Endothelial cell of umbilical vein (primary cell): ENCODE measurements around the gene SSRP1. TPM values are rescaled to one million over a fixed set of nuclear protein-coding genes. Genes with fewer than 3 reads are reported as not detected.

Source experiments
- BruUV-seq: library from RNA; stranded (reverse); fragments of 400-500 nt; replicated peaks from 2 replicates; lab custom pipeline; 2021; lab: Mats Ljungman, UMichigan
- CTCF ChIA-PET: fragments of 300-600, 350-600 bp; sonication (Branson Sonifier 250); formaldehyde crosslinking; loops from one replicate; lab custom pipeline; 2021; ENCODE audit warnings: antibody characterized with exemption, inconsistent platforms; lab: Charles Lee
- POLR2A ChIA-PET: fragments of 300-600, 350-600 bp; sonication (Branson Sonifier 250); formaldehyde crosslinking; loops from one replicate; lab custom pipeline; 2021; ENCODE audit warnings: antibody characterized with exemption, inconsistent platforms; lab: Charles Lee
- DNase-seq: peaks from one replicate; pipeline ENCODE4 v3.0.0-alpha.2; 2011; ENCODE audit warnings: low read depth, low spot score
- FAIRE-seq: peaks from 2 replicates; lab custom pipeline; 2011; peaks lifted over from hg19 to GRCh38; lab: Jason Lieb, UNC
- H2AFZ ChIP-seq: 2 replicates; pipeline ENCODE4 v1.6.0; 2012; ENCODE audit warnings: low read depth, low read length, control low read depth, inconsistent platforms
- H3K27ac ChIP-seq: 2 replicates; pipeline ENCODE4 v1.5.1; 2011; ENCODE audit warnings: low read depth, mild to moderate bottlenecking, control low read depth, low read length, moderate library complexity; ENCODE audit not compliant: insufficient read depth
- H3K27me3 ChIP-seq, 2 experiments: 2 replicates each; pipeline versions ENCODE4 v1.6.0 to v1.6.1; 2011; ENCODE audit warnings: low read length in 2 of 2, mixed read lengths in 1 of 2; ENCODE audit not compliant: control insufficient read depth in 2 of 2, insufficient read depth in 2 of 2
- H3K36me3 ChIP-seq, 2 experiments: 2 replicates in 1 of 2; 3 replicates in 1 of 2; pipeline ENCODE4 v1.5.1; 2011; ENCODE audit warnings: low read length in 2 of 2, mild to moderate bottlenecking in 1 of 2, moderate library complexity in 1 of 2; ENCODE audit not compliant: control insufficient read depth in 2 of 2, insufficient read depth in 2 of 2; ENCODE audit errors: extremely low read depth in 1 of 2
- H3K4me1 ChIP-seq: 3 replicates; pipeline ENCODE4 v1.5.1; 2011; ENCODE audit warnings: mild to moderate bottlenecking, low read length; ENCODE audit not compliant: control insufficient read depth, insufficient read depth; ENCODE audit errors: extremely low read depth
- H3K4me2 ChIP-seq: 2 replicates; pipeline ENCODE4 v1.6.1; 2011; ENCODE audit warnings: low read length, control low read depth, mixed read lengths; ENCODE audit not compliant: insufficient read depth
- H3K4me3 ChIP-seq, 3 experiments: fragments of 200-600 bp in 1 of 3; sonication (generic), shearing (Covaris generic) in 1 of 3; replicated peaks in 1 of 3; 2 replicates each; pipeline ENCODE4 v1.5.1; 2011 to 2016; ENCODE audit warnings: control low read depth in 3 of 3, low read length in 3 of 3, mild to moderate bottlenecking in 2 of 3, inconsistent platforms in 1 of 3, low read depth in 1 of 3, moderate library complexity in 1 of 3; ENCODE audit not compliant: insufficient read depth in 1 of 3
- H3K79me2 ChIP-seq: 2 replicates; pipeline ENCODE4 v1.6.0; 2012; ENCODE audit warnings: low read length, inconsistent platforms; ENCODE audit not compliant: control insufficient read depth, insufficient read depth
- H3K9ac ChIP-seq: replicated peaks from 2 replicates; pipeline ENCODE3; 2011; ENCODE audit warnings: low read length, control low read depth; ENCODE audit not compliant: insufficient read depth; ENCODE audit errors: extremely low read depth
- H3K9me1 ChIP-seq: replicated peaks from 3 replicates; pipeline ENCODE4 v1.6.0; 2011; ENCODE audit warnings: mild to moderate bottlenecking, low read length; ENCODE audit not compliant: control insufficient read depth, insufficient read depth; ENCODE audit errors: extremely low read depth
- H3K9me3 ChIP-seq: replicated peaks from 2 replicates; pipeline ENCODE4 v1.5.1; 2012; ENCODE audit warnings: low read length, inconsistent platforms; ENCODE audit not compliant: control insufficient read depth, insufficient read depth
- H4K20me1 ChIP-seq: replicated peaks from 2 replicates; pipeline ENCODE3; 2011; ENCODE audit warnings: mild to moderate bottlenecking, low read length; ENCODE audit not compliant: control insufficient read depth, insufficient read depth; ENCODE audit errors: extremely low read depth
- FOS ChIP-seq: IDR thresholded peaks from 2 replicates; pipeline ENCODE4 v1.6.1; 2011; ENCODE audit warnings: mild to moderate bottlenecking, low read length, moderate library complexity, borderline replicate concordance; ENCODE audit not compliant: insufficient read depth
- GATA2 ChIP-seq: IDR thresholded peaks from 2 replicates; pipeline ENCODE4 v1.7.0; 2011; ENCODE audit warnings: low read depth, mild to moderate bottlenecking, moderate library complexity, mixed read lengths, low read length; ENCODE audit not compliant: insufficient read length, insufficient read depth
- JUN ChIP-seq: IDR thresholded peaks from 2 replicates; pipeline ENCODE4 v1.6.1; 2011; ENCODE audit warnings: borderline replicate concordance, low read depth; ENCODE audit not compliant: insufficient read length, insufficient read depth
- MYC ChIP-seq: IDR thresholded peaks from one replicate; pipeline ENCODE4 v1.6.1; 2011; ENCODE audit warnings: mild to moderate bottlenecking, low read depth, low read length
- POLR2A ChIP-seq: IDR thresholded peaks from 2 replicates; pipeline ENCODE4 v1.6.1; 2012; ENCODE audit warnings: low read depth, mild to moderate bottlenecking, control low read depth, low read length
- POLR2AphosphoS5 ChIP-seq: IDR thresholded peaks from 2 replicates; pipeline ENCODE4 v1.6.1; 2012; ENCODE audit warnings: low read depth, mild to moderate bottlenecking, control low read depth, low read length, moderate library complexity; ENCODE audit not compliant: insufficient read depth
- dilution Hi-C: fragments of 300-500 bp; cut with MboI; formaldehyde crosslinking; loops from one replicate; pipeline ENCODE4 v1.15.0; 2019; ENCODE audit warnings: low sequenced_read_pairs; ENCODE audit not compliant: extremely low pct_ligation_motif_present
- intact Hi-C: fragments of 100-400 bp; cut with micrococcal nuclease; formaldehyde crosslinking; loops from one replicate; pipeline ENCODE4 v1.10.0; 2022
- polyA plus RNA-seq, 4 experiments: library from polyadenylated mRNA; depleted of rRNA in 3 of 4; stranded (reverse) in 3 of 4; unstranded in 1 of 4; fragments of >200 nt; gene quantifications; 2 replicates each; pipeline versions ENCODE4 v1.2.1 to v1.2.3, GENCODE V29; 2011 to 2012; ENCODE audit warnings: missing spikeins in 1 of 4
- total RNA-seq: library from RNA; stranded (reverse); gene quantifications from 2 replicates; pipeline ENCODE4 v1.2.3, GENCODE V29; 2021
- TF ChIP-seq, protein P1 (sequence below): IDR thresholded peaks from 2 replicates; pipeline ENCODE4 v1.6.1; 2011; ENCODE audit not compliant: insufficient read depth, insufficient read length
- TF ChIP-seq, protein P2 (sequence below), 2 donors: IDR thresholded peaks; 1 replicate in 1 of 2; 2 replicates in 1 of 2; pipeline ENCODE4 v1.5.1; 2011; ENCODE audit warnings: low read length in 2 of 2, mild to moderate bottlenecking in 2 of 2, moderate library complexity in 2 of 2, control low read depth in 1 of 2, inconsistent platforms in 1 of 2, low read depth in 1 of 2; ENCODE audit not compliant: insufficient read depth in 1 of 2; ENCODE audit errors: extremely low read depth in 1 of 2

The SSRP1 gene
- total and polyA plus RNA-seq, 2 donors (not counting 3 experiments of a cell fraction or from before 2014, with no cell fraction given) = 130 to 146 TPM

DNA sequence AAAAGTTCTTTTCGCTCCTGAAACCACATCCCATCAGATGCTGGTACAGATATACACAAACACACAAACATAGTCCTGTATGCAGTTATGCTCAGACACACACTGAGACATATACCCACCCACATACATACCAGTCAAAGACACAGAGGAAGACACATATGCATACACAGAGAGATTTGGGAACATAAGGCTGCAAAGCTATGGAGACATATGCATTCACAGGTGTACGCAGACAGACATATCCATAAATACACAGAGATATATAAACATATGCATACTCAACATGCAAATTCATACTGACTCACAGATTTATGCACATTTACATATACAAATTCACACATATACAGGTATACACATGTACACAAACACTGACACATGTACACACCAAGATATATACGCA lies 39.3 kb upstream of the SSRP1 start:
- FAIRE-seq (no peak), DNase-seq (no peak)
- no peak overlapping the region for H3K27ac ChIP-seq
- no peaks in the 10 kb centered on the region for H3K4me1 ChIP-seq
- ChIA-PET CTCF (no interaction called here), POLR2A (no interaction called here)
- no peaks in the 10 kb centered on the region for H3K79me2 ChIP-seq
- dilution Hi-C loops (no loop called here), intact Hi-C loops (no loop called here)
- H3K27me3 ChIP-seq = no peaks in the 10 kb centered on the region
- H3K9me3 ChIP-seq = no peaks in the 10 kb centered on the region
- no peak overlapping the region for H3K9ac ChIP-seq
- H3K36me3 ChIP-seq = no peaks in the 10 kb centered on the region
- H3K4me2 ChIP-seq = no peak overlapping the region
- no peaks in the 10 kb centered on the region for H3K9me1 ChIP-seq
- no peak for TF ChIP-seq POLR2AphosphoS5
- TF ChIP-seq, protein P1, sequence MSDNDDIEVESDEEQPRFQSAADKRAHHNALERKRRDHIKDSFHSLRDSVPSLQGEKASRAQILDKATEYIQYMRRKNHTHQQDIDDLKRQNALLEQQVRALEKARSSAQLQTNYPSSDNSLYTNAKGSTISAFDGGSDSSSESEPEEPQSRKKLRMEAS = no peak
- no peak for TF ChIP-seq JUN
- TF ChIP-seq FOS = no peak
- no peak for TF ChIP-seq GATA2
- TF ChIP-seq, protein P2, sequence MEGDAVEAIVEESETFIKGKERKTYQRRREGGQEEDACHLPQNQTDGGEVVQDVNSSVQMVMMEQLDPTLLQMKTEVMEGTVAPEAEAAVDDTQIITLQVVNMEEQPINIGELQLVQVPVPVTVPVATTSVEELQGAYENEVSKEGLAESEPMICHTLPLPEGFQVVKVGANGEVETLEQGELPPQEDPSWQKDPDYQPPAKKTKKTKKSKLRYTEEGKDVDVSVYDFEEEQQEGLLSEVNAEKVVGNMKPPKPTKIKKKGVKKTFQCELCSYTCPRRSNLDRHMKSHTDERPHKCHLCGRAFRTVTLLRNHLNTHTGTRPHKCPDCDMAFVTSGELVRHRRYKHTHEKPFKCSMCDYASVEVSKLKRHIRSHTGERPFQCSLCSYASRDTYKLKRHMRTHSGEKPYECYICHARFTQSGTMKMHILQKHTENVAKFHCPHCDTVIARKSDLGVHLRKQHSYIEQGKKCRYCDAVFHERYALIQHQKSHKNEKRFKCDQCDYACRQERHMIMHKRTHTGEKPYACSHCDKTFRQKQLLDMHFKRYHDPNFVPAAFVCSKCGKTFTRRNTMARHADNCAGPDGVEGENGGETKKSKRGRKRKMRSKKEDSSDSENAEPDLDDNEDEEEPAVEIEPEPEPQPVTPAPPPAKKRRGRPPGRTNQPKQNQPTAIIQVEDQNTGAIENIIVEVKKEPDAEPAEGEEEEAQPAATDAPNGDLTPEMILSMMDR (IDR thresholded peaks at IDR 0.05; ENCODE audit: extremely low read depth in 1 of 2, insufficient read depth in 1 of 2, low read depth in 1 of 2, low read length in 2 of 2) = no peak
- no peak for TF ChIP-seq MYC
- no peak for TF ChIP-seq POLR2A
- BruUV-seq = no TSS peak
- H4K20me1 ChIP-seq = no peaks in the 10 kb centered on the region
- no peak overlapping the region for H3K4me3 ChIP-seq
- H2AFZ ChIP-seq = no peak overlapping the region
